Activated CD8-positive, alpha-beta T cell treated with anti-CD3 and anti-CD28 coated beads for 36 hours (primary cell): ENCODE results near the gene FRMD4B. TPM values are rescaled to one million over a fixed set of nuclear protein-coding genes. Genes with fewer than 3 reads are reported as not detected.

Source experiments
- ATAC-seq: fragments of 200-7000 bp; cut with Tn5 transposase; one replicate; pipeline ENCODE4 v1.10.0; 2021; ENCODE audit warnings: mild to moderate bottlenecking, moderate library complexity
- CTCF ChIA-PET: fragments of 350-600 bp; sonication (Branson Sonifier 250); formaldehyde crosslinking; loops from one replicate; lab custom pipeline; 2021; ENCODE audit warnings: antibody characterized with exemption; lab: Charles Lee
- POLR2A ChIA-PET: fragments of 350-600 bp; sonication (Branson Sonifier 250); formaldehyde crosslinking; loops from one replicate; lab custom pipeline; 2021; ENCODE audit warnings: antibody characterized with exemption; lab: Charles Lee
- DNase-seq: peaks from one replicate; pipeline ENCODE4 v3.0.0-alpha.2; 2020
- H3K27ac Mint-ChIP-seq: one replicate; pipeline ENCODE4 v1.8.0; 2021; ENCODE audit warnings: mild to moderate bottlenecking, mixed read lengths
- H3K27me3 Mint-ChIP-seq: one replicate; pipeline ENCODE4 v1.8.0; 2021; ENCODE audit warnings: mixed read lengths
- H3K36me3 Mint-ChIP-seq: one replicate; pipeline ENCODE4 v1.8.0; 2021; ENCODE audit warnings: low read depth, mixed read lengths
- H3K4me1 Mint-ChIP-seq: one replicate; pipeline ENCODE4 v1.8.0; 2021; ENCODE audit warnings: low read depth, mixed read lengths
- H3K4me3 Mint-ChIP-seq: one replicate; pipeline ENCODE4 v1.8.0; 2021; ENCODE audit warnings: mild to moderate bottlenecking, moderate library complexity, mixed read lengths
- H3K9me3 Mint-ChIP-seq: one replicate; pipeline ENCODE4 v1.8.0; 2021; ENCODE audit warnings: mixed read lengths
- CTCF ChIP-seq: fragments of 200-600 bp; IDR thresholded peaks from one replicate; pipeline ENCODE4 v1.8.0; 2022; ENCODE audit warnings: antibody characterized with exemption, mild to moderate bottlenecking
- intact Hi-C: fragments of 100-400 bp; cut with micrococcal nuclease; formaldehyde crosslinking; loops from one replicate; pipeline ENCODE4 v1.10.0; 2022
- total RNA-seq, 2 experiments: library from RNA; stranded (reverse); gene quantifications; one replicate each; pipeline ENCODE4 v1.2.3, GENCODE V29; 2021

FRMD4B gene
- total RNA-seq, 2 experiments from 2014 or later = 11.7 to 11.8 TPM

DNA sequence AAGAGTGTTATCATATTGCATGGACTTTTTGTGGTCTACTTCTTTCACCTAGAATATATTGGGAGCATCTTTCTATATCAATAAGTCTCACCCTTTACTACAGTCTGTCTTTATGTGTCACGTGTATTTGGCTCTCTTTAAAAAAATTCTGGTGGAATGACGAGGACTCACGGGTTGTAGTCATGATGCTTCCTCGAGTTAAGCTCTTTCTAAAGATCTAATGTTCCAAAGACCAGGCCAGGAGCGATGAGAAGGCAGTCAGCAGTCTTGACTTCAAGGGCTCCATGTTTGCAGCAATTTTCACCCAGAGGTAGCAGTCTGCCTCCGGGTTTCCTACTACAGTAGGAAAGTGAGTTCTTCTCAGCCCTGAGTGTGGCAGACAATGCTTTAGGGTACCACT lies 88.9 kb downstream of the FRMD4B start:
- DNase-seq (no peak), ATAC-seq (no peak)
- Mint-ChIP-seq H3K9me3 (no peaks in the 10 kb centered on the region), H3K36me3 (no peaks in the 10 kb centered on the region), H3K27ac (no peak overlapping the region), H3K4me1 (peaks cover 2% of the 10 kb centered on the region), H3K4me3 (no peak overlapping the region), H3K27me3 (no peaks in the 10 kb centered on the region)
- POLR2A ChIA-PET = no interaction called here
- CTCF ChIA-PET = interaction anchor here (1.9 to 13.1 kb wide), 2 partner anchors 9 to 135 kb away, joined by 5 to 92 read pairs; no protein-coding TSS in a partner anchor
- intact Hi-C loops = no loop called here
- TF ChIP-seq CTCF = no peak

GRCh38 chr3:69294014-69294766 lies 91.7 kb downstream of the FRMD4B start:
- Mint-ChIP-seq H3K36me3 (no peaks in the 10 kb centered on the region), H3K4me3 (no peak overlapping the region), H3K4me1 (peaks cover 5% of the 10 kb centered on the region), H3K27ac (no peak overlapping the region), H3K27me3 (no peaks in the 10 kb centered on the region), H3K9me3 (no peaks in the 10 kb centered on the region)
- peak; percentile 37 for ATAC-seq
- no peak for DNase-seq
- TF ChIP-seq CTCF = no peak
- CTCF ChIA-PET = interaction anchor here (1.4 to 13.1 kb wide), 2 partner anchors 12 to 132 kb away, joined by 5 to 92 read pairs; no protein-coding TSS in a partner anchor
- POLR2A ChIA-PET = interaction anchor here (0.6 to 1.4 kb wide), 2 partner anchors 84 to 95 kb away, joined by 3 to 4 read pairs; no protein-coding TSS in a partner anchor
- intact Hi-C loops = no loop called here

GRCh38 chr3:69292959-69293574 lies 92.8 kb downstream of the FRMD4B start:
- POLR2A ChIA-PET = interaction anchor here (1.4 kb wide), 1 partner anchor 83 kb away, joined by 4 read pairs; no protein-coding TSS in a partner anchor

DNA sequence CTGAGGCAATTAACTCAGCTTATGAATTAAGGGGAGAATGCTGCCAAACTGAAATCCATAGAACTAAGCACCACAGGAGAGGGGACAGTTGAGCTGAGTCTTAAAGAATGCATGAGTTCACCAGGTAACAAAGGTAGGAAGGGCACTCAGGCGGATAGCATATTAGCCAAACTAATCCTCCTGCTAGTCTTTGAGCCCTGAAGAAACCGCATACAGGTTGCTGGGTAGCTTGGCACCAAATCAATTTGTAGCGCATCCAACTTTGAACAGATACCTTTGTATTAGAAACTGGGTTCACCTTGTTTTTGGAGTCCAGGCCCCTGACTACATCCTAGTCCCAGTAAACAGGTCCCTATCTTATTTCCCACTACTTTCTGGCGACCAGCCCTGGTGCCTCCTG lies 93.7 kb downstream of the FRMD4B start:
- Mint-ChIP-seq H3K4me3 (no peak overlapping the region), H3K4me1 (peaks cover 20% of the 10 kb centered on the region), H3K36me3 (no peaks in the 10 kb centered on the region), H3K27me3 (no peaks in the 10 kb centered on the region), H3K9me3 (no peaks in the 10 kb centered on the region), H3K27ac (no peak overlapping the region)
- TF ChIP-seq CTCF = no peak
- CTCF ChIA-PET = interaction anchor here (0.6 to 13.1 kb wide), 5 partner anchors 10 to 166 kb away, joined by 3 to 92 read pairs (median 5); no protein-coding TSS in a partner anchor
- intact Hi-C loops = no loop called here
- DNase-seq (no peak), ATAC-seq (no peak)
- POLR2A ChIA-PET = no interaction called here

More at GRCh38 chr3:69292959-69293574, 92.8 kb downstream of the FRMD4B start:
- Mint-ChIP-seq H3K9me3 (no peaks in the 10 kb centered on the region), H3K27me3 (no peaks in the 10 kb centered on the region), H3K27ac (no peak overlapping the region), H3K4me3 (no peak overlapping the region), H3K4me1 (peaks cover 13% of the 10 kb centered on the region), H3K36me3 (no peaks in the 10 kb centered on the region)
- CTCF ChIA-PET = interaction anchor here (13.1 kb wide), 1 partner anchor 13 kb away, joined by 92 read pairs; no protein-coding TSS in a partner anchor
- no peak for TF ChIP-seq CTCF
- DNase-seq (no peak), ATAC-seq (no peak)
- intact Hi-C loops = no loop called here
